Activated CD4-positive, CD25-positive, alpha-beta regulatory T cell treated with anti-CD3 and anti-CD28 coated beads, Interleukin-2, amount 50 U/mL, for 16 hours (primary cell): ENCODE measurements around the gene C2orf78.
A peak's percentile ranks its signal among the peaks of the same experiment; 100 is the strongest.
"Not testable (repeated sequence)": the region's sequence is repeated elsewhere in the genome, so short reads cannot be mapped to it uniquely, and the experiment has no call there.

Experiments
- DNase-seq: peaks from one replicate; pipeline ENCODE4 v3.0.0-alpha.2; 2020; ENCODE audit warnings: low read depth, low spot score

C2orf78 gene

DNA sequence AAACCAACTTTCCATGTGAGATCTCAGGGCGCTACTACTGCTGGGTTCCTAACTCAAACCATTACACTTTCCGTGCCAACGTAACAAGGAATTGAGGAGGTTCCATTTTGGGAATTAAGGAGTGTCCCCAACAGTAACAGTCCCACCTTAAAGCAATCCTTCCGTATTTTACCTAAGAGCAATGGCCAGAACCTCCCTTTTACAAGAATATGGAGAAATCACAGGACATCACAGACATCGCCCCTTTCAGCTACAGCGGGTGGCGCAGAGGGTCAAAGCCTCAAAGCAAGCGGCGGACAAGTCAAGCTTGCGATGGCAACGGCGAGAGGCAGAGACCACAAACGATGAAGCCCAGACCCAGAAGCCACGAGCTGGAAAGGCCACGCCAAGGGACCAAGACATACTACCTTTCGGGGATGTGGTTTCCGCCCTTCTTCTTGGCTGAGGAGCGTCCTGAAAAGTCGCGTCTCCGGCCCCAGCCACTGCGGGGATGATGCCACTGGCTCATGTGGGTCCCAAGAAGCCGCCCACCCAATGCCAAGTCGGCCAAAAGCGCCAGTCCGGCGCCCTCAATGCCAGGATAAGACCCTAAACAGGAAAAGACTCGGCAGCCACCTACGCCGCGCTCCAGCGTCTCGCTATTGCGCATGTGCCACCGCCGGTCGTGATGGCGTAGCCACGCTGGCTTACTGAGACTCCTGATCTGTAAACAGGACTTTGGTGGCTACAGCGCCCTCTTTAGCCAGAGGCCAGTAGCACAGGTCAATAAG lies 4.3 kb upstream of the C2orf78 start, which contains the start of gene DUSP11:
Gene DUSP11, minus strand, starts transcription at position 637 of the 770 bp plus-strand sequence. Its CDS starts 129 bp downstream, at position 508.
- DNase-seq, result peak; percentile 93

DNA sequence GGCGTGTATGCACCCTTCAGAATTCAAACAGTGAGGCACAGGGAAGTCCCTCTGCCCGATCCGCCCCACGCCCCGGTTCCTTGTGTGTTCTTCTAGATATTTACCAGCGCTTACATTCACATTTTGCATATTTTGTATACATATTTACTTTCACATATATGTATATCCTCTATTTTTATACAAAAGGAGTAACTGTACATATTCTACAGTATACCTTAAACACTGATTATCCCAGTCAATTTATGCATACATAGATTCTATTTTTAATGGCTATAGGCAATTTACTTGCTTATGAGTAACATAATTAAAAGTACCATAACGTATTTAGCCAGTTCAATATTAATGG lies 3.8 kb upstream of the C2orf78 start:
- no peak for DNase-seq

DNA sequence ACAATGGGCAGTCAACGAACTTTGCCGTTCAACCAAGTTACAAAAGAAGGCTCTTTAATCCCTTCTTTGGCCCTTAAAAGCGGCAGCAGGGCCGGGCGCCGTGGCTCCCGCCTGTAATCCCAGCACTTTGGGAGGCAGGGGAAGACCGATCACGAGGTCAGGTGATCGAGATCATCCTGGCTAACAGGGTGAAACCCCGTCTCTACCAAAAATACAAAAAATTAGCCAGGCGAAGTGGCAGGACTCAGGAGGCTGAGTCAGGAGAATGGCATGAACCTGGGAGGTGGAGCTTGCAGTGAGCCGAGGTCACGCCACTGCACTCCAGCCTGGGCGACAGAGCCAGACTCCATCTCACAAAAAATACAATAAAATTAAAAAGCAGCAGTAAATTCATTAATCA lies 581 bp upstream of the C2orf78 start:
- not testable (repeated sequence) for DNase-seq

DNA sequence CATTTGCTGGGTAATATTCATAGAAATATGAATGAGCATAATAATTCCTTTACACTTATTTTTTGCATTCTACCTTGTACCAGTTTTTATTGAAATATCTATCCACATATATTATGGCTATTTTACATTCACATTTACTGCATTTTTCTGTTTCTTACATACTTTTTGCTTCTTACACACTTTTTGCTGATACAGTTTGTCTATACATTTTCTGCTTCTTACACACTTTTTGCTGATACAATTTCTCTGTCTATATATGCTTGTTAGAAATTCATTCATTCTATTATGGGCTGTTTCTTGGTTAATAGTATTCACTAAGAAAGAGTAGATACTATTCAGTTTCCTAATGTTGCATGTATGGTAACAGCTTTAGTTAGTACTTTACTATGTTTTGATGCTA lies 27.9 kb downstream of the C2orf78 start:
- no peak for DNase-seq

DNA sequence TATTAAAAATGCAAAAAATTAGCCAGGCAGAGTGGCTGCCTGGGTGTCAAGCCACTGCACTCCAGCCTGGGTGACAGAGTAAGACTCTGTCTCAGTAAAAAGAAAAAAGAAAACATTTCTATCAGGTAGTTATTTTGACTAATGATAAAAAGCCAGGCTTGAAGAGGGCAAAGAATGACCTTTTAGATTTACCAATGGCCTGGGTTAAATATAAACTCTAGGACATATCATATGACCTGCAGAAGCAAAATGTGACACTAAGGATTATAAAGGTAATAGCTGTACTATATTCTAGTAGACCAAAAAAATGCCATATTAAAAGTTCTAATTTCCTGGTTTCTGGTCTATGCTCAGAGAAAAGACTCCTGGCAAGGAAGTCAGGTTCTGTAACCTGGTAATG lies 28.7 kb downstream of the C2orf78 start:
- no peak for DNase-seq

DNA sequence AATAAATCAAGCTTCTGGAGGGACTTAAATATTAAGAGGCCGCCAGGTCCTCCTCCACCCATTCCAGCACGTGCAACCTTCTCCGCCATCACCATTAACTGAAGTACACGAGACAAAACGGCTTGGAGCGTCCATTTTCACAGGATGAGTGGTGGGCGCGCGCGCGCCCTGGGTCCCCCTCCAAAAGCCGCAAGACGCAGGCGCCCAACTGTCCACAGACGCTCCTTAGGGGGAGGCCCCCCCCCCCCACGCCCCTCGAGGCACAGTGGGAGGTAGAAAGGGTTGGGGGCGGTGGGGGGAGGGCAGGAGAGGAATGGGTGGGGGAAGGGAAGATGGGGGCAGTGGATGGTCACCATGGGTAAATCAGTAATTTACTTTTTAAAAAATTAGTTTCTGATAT lies 34.3 kb downstream of the C2orf78 start:
- no peak for DNase-seq

DNA sequence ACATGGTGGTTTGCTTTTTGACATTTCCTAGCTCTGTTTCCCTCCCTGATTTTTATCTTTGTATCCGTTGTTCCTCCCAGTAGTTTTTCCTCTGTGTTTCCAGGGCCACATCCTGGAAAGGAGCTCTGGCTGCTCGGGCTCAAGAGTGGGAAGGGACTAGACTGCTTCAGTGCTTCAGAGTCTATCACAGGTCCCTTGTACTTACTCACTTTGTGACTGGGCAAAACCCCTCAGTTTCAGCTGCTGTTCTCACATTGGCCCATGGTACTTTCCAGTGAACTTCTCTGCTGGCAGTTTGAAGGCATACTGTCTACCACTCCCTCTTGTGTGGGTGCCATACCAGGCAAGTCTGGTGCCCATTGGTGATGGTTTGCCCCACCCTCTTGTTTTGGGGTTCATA lies 37.2 kb downstream of the C2orf78 start:
- no peak for DNase-seq

DNA sequence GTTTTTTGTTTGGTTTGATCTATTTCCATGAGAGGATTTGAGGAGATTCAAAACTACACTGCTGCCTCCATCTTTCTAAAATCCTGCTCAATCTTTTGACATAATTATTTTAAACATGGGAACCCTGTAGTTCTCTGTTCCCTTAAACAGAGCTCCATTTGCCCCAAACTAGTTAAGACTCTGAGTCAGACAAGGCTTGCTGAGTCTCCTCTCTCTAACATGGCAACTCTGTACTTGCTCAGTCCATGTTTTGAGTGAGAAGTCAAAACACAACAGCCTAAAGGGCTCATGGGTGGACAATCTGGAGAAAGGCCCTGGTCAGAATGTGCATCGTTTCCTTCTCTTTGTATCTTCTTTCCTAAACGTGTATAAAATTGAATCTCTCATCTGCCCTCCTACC lies 37.7 kb downstream of the C2orf78 start:
- no peak for DNase-seq

DNA sequence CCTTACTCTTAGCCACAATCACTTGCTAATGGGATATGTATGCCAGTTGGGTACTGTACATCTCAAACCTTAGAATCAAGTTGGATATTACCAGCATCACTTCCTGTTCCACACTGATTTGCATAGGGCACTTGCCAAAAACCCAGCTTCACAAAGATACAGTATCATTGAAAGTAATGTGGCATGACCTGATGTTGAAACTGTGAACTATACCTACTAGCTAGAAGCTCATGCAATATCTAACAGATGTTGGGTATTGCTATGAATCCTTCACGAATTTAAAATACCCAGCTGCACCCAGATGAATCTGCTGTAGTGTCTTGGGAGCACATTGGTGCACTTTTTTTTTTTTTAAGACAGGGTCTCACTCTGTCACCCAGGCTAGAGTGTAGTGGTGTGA lies 38.3 kb downstream of the C2orf78 start:
- no peak for DNase-seq

DNA sequence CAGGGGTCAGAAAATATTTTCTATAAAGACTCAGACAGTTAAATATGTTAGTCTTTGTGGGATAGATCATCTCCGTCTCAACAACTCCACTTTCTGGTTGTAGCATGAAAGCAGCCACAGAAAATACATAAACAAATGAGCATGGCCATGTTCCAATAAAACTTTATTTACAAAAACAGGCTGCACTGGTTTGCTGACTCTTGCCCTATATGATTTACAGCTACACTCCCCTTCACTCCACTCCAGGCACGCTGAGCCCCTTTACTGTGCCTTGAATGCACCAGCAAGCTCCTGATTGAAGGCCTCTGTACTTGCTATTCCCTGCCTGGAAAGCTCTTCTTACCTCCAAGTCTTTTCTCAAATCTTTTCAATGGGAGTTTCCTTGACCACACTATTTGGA lies 39.0 kb downstream of the C2orf78 start:
- DNase-seq, result no peak

DNA sequence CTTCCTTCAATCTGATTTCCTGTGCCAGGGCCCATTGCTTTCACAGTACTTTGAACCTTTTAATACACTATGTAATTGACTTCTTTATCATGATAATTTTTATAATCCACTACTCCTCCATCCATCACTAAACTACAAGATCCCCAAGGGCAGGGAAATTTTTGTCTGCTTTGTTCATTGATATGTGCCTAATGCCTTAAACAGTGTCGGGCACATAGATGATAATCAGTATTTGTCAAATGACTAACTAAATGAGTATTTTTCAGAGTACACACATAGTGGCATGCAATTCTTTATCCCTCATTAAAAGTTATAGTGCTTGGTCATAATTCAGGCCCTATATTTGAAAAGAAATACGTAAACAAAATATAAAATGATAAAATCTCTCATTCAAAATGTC lies 39.4 kb downstream of the C2orf78 start:
- no peak for DNase-seq

DNA sequence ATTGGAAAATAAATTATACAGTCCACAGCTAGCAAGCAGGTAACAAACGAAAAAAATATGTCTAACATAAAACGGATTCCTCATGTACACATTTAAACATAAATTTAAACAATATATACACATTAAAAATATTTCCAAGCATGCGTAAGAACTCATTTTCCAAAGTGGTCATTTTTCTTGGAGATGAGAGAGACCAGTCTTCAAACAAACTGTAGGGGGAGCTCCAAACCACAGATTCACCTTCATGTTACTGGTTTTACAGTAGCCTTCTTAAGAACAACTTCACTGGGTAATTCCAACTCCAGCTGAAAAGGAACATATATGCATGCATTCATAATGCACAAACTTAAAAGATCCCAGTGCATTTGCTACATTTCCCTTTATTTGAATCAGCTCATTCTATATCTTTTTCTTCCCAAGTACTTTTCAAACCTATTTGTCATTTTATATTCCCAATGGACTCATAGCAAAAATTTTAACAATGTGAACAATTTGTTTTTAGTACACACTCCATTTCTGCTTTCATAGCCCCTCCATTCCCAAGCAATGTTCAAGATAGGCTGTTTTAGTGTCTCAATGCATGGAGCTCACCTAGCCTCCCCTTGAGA lies 40.0 kb downstream of the C2orf78 start:
- DNase-seq, result no peak

DNA sequence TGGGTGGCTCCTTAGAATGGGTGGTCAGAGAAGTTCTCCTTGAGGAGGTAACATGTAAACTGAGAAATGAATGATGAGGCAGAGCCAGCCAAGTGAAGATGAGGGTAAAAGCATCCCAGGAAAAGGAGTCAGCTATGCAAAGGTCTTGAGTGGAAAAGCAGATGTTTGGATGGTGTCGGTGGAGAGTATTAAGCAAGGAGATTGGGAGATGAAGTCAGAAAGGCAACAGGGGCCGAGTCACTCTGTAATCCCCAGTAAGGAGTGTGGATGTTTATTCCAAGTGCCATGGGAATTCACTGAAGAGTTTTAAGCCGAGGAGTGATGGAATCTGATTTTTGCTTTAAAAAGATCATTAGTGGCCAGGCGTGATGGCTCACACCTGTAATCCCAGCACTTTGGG lies 41.4 kb downstream of the C2orf78 start:
- no peak for DNase-seq

DNA sequence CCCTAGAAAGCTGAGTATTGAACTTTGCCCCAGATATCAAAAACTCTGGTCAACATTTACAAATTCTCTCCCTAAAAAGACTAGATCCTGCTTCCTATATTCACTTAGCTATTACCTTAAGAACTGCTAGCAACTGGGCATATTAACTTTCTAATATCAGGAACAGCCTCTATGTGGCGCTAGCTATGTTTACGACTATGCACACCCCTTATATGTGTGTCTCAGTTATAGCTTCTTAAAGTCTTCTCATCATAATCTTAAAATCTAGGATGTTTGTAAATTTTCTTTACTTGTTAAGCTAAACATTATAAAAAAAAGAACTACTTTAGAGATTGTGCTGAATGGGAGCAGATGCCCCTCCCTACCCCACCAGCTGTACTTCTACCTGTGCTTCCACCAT lies 43.0 kb downstream of the C2orf78 start:
- no peak for DNase-seq

DNA sequence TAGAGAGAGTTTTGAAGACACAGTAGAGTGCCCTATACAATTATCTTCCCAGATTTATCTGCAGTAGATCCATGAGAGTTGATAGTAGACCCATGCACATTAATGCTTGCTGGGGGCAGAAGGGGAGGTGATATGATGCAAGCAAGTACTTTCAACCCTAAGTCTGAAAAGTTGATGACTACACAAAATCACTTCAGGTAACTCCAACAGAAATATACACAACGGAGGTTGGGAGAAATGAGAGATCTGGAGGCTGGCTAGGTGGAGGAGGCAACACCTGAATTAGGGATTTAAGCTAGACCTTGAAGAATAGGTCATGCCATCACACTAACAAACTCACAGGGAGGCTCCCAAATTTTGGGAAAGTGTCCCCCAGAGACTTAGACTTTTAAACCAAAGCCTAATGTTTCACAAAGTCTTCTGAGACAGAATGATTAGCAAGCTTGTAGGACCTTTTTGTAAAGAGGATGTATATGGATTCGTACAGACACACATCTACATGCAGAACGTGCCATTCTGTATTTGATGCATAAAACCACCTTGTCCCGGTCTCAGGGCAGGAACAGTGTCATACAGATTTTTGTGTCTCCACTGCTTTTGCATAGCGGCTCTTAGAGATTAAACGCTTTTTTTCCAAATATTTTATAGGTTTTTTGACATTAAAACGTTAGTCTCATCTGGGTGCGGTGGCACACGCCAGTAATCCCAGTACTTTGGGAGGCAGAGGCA lies 43.8 kb downstream of the C2orf78 start:
- DNase-seq, result no peak

DNA sequence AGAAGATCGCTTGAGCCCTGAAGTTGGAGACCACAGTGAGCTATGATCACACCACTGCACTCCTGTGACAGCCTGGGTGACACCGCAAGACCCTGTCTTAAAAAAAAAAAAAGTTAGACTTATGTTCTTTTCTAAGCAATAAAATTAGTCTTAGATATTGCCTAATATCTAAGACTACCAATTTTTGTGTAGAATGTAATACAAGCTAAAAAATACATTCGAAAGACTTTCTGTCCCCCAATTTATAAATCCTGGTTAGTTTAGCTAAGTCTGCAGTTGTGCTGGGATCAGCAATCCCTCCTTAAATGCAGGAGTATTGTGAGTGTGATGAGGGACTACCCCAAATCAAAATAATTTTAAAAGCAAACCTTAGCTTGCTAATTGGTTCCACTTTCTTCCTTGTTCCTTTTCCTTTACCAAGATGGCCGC lies 44.4 kb downstream of the C2orf78 start:
- no peak for DNase-seq

DNA sequence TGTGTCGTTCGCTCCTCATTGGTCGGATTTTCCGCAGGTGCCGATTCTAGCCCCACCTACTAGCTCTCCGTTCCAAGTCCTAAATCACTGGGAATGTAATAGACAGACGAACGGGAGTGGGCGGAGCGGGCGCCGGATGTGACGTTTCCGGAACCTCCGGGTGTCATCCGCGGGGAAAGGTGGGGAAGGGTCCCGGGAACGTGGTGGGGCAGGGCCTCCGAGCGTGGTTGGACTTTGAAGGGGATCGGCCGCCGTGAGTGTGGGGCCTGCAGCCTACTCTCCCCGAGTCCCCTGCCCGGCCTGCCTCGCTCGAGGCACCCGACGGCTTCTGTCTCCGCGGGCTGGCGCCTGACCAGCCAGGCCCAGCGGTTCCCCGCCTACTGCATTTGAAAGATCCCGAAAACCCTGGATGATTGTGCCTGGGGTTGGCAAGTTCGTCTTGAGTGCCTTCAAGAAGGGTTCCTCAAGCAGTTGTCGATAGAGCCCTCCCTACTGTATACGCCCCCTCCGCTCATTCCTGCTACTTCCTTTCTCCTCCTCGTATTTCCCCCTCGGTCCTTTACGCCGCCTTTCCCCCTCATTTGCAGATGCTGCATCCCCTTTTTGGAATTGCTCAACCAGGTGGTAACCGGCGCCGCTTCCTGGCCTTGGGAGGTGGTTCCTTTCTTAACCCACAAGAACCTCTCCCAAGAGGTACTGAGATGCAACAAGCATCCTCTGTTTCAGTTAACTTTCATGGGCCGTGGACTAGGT lies 45.0 kb downstream of the C2orf78 start, which contains the start of gene STAMBP:
Gene STAMBP, plus strand, starts transcription at position 144 of the 753 bp plus-strand sequence. CDS start 1,896 bp downstream, outside the sequence.
- peak; percentile 79 for DNase-seq

DNA sequence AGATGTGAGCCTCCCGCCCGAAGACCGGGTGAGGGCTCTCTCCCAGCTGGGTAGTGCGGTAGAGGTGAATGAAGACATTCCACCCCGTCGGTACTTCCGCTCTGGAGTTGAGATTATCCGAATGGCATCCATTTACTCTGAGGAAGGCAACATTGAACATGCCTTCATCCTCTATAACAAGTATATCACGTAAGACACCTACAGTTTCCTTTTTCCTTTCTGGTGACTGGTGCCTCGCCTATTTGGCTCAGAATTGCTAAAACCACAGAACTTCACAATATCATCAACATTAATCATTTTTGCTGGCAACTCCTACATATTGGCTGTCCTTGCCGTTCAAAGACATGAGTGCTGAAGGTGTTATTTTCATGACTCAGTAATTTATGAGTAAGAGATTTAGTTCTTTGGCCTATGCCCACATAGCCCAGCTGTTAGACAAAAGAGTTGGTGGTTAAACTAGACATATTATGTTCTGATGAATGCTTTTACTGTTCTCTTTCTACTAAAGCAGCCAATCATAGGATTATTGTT lies 47.0 kb downstream of the C2orf78 start:
- no peak for DNase-seq

DNA sequence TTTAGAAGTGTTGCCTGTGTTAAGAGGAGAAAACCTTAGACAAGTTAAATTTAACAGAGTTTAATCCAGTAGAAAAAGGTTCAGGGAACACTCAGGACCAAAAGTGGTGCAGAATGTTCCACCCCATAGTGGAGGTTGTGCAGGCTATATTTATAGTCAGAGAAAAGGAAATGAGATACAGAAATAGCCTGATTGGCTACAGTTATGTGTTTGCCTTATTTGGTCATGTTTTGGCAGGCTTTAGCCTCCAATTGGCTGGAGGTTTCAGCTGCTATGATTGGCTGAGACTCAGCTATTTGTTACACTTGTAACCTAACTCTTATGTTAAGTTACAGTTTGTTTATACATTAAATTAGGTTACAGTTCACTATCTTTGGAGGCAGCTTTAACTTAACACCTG lies 48.9 kb downstream of the C2orf78 start:
- DNase-seq, result no peak

DNA sequence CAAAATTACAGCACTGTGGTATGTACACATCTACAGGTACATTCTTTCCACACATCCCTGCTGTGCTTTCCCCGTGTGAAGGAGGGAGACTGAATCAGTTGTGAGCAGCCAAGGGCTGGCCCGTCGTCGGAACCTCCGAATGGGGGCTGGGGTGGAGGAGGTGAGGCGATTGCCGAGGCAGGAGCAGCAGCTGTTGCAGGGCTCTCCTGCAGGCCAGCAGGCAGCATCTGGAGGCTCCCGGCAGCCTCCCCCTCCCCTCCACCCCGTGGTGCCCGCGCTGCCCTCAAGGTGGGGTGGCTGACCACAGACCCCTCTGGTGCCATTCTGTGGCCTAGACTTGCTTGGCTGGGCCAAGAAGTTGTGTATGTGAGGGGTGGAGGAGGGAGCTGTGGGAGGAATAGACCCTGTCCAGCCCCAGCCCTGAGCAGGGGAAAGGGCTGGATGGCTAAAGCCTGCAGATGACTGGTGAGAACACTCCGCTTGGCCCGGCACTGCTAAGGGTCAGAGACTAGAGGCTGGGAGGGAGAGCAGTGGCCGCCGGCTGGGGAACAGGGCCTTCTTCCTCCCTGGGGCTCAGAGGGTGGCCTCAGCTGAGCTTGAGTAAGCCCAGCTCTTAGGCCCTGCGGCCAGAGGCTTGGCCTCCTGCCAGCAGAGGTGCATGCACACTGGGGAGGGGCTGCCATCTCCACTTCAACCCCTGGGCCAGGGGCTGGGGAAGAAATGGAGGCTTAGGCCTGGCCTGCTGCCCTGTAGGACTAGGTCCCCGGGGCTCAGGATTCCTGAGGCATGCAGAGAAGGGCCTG lies 52.4 kb downstream of the C2orf78 start:
- DNase-seq, result no peak
